ENCODE data around the gene LIPJ. TPM values are rescaled to one million over a fixed set of nuclear protein-coding genes. Genes with fewer than 3 reads are reported as not detected.

The LIPJ gene
- total RNA-seq, 1 experiment from 2014 or later: not detected

- Histone ChIP-seq H3K56ac (ENCODE audit: insufficient read length, low read depth, low read length) (no peak overlapping the region), H3K4me1 (ENCODE audit: insufficient read depth, low read length) (no peaks in the 10 kb centered on the region), H3K9ac (ENCODE audit: extremely low read depth, insufficient read length, low read length) (no peak overlapping the region), H2AK5ac (ENCODE audit: insufficient read length, low read length) (no peak overlapping the region), H4K5ac (ENCODE audit: insufficient read length, low read depth, low read length) (no peak overlapping the region), H3K9me3 (ENCODE audit: control insufficient read depth, low read depth, low read length) (no peaks in the 10 kb centered on the region), H2BK20ac (ENCODE audit: low read depth, low read length, poor library complexity, severe bottlenecking) (no peak overlapping the region), H2BK120ac (ENCODE audit: low read depth, low read length, poor library complexity, severe bottlenecking) (no peak overlapping the region), H3K27ac (ENCODE audit: insufficient read length, low read depth, low read length) (no peak overlapping the region), H3K79me2 (ENCODE audit: insufficient read depth, low read length) (no peaks in the 10 kb centered on the region), H3T11ph (ENCODE audit: low read length) (no peak overlapping the region), H2BK5ac (ENCODE audit: insufficient read length, low read length) (no peak overlapping the region), H3K79me1 (ENCODE audit: insufficient read depth, low read depth, low read length, poor library complexity, severe bottlenecking) (no peaks in the 10 kb centered on the region), H3K23me2 (ENCODE audit: insufficient read length, low read depth, low read length, poor library complexity, severe bottlenecking) (no peaks in the 10 kb centered on the region), H3K4me2 (ENCODE audit: insufficient read depth, insufficient read length, low read length) (no peak overlapping the region), H3K23ac (ENCODE audit: insufficient read length, low read depth, low read length) (no peak overlapping the region), H3K18ac (ENCODE audit: insufficient read length, low read depth, low read length) (no peak overlapping the region), H2BK15ac (ENCODE audit: low read depth, low read length) (no peak overlapping the region), H3K14ac (ENCODE audit: insufficient read depth, low read length) (no peak overlapping the region), H2BK12ac (ENCODE audit: insufficient read length, low read depth, low read length) (no peak overlapping the region), H4K8ac (replicated peaks; ENCODE audit: insufficient read length, low read depth, low read length) (no peak overlapping the region), H3K4ac (ENCODE audit: low read depth, low read length) (no peak overlapping the region), H2AFZ (ENCODE audit: low read length) (no peak overlapping the region), H4K20me1 (ENCODE audit: control insufficient read depth, insufficient read depth, insufficient read length) (no peaks in the 10 kb centered on the region), H3K27me3 (ENCODE audit: insufficient read depth, low read length) (no peaks in the 10 kb centered on the region), H4K91ac (ENCODE audit: insufficient read length, low read depth, low read length) (no peak overlapping the region)
- no peaks in the 10 kb centered on the region for H3K36me3 Mint-ChIP-seq (ENCODE audit: insufficient read depth in 1 of 3, low read depth in 3 of 3)
- H3K4me3 Mint-ChIP-seq: no peak overlapping the region
- TF ChIP-seq CTCF (conservative IDR thresholded peaks at IDR 0.05): no peak
- no peak overlapping the region for H3K27ac Mint-ChIP-seq
- no peaks in the 10 kb centered on the region for H3K27me3 Mint-ChIP-seq (ENCODE audit: low read depth)
- peaks cover 0 to 6% of the 10 kb centered on the region in 2 experiments; a peak in 1 of 4 replicates for H3K4me1 Mint-ChIP-seq
- H3K9me3 Mint-ChIP-seq: peaks cover 4% of the 10 kb centered on the region in 2 experiments; a peak in 3 of 5 replicates
- no peak for DNase-seq
Measured at GRCh38 chr10:88624840-88625239, 38.3 kb downstream of the LIPJ start.
